Muscle of arm (tissue), 12 donors: ENCODE results near the gene CRYGA. TPM values are rescaled to one million over a fixed set of nuclear protein-coding genes. Genes with fewer than 3 reads are reported as not detected.
"Not testable (repeated sequence)": the region's sequence is repeated elsewhere in the genome, so short reads cannot be mapped to it uniquely, and the experiment has no call there.

Source experiments
- DNase-seq: peaks from one replicate; pipeline ENCODE4 v3.0.0-alpha.2; 2013
- polyA plus RNA-seq, 12 donors: library from polyadenylated mRNA; unstranded; fragments of 120-200 nt; gene quantifications; one replicate each; pipeline ENCODE4 v1.2.1, GENCODE V29; 2013; ENCODE audit not compliant: insufficient read length in 12 of 12

Gene CRYGA
- polyA plus RNA-seq, 12 donors, result not detected

DNA sequence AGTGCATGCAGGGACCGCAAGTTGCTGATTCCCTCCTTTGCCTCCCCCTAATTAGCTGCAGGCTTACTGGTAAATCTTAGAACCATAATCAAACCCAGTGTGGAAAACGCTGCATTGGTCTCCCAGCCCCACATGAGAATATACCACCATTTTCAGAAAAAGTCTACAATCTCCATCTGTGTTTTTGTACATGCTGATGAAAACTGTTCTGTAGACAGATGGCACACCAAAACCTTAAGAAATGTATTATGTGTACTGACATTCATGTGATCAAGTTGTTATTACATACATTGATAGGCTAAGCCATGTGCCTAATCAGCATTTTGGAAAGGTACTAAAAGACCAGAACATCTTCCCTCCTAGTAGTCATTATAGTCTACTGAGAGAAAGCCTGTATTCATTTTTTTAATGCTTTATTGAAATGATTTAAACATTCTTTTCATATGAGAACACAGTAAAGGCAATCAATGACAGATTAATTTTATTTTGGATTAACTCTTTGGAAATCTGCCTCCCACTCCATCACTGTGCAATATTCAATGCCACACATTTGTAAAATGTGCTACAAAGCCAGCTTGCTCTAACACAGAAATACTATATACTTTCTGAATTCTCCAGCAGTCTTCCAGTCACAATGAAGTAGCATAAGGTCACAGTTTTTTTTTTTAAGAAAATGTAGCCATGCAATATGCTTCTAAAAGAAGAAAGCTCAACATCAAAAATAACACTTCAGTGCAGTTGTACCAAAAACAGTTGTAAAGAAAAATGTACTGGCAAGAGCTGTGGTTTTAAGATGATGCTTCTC lies 1.8 kb upstream of the CRYGA start:
- DNase-seq, result no peak

DNA sequence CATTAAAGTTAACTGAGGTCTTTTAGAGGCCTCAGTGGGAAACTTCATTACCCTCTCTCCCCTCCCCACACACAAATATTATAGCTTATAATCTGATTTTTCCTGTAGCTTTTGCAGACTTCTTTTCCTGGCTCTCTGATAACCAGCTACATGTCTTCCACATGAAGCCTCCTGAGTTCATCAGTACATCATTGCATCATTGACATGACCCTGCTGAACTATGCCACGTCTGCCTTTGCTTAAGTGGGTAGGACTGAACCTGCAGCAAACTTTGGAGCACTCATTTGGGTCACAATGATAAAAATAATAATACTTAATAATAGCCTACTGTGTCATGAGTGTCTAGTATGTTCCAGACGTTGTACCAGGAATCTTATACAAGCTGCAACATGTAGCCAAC lies 7.0 kb downstream of the CRYGA start:
- no peak for DNase-seq

DNA sequence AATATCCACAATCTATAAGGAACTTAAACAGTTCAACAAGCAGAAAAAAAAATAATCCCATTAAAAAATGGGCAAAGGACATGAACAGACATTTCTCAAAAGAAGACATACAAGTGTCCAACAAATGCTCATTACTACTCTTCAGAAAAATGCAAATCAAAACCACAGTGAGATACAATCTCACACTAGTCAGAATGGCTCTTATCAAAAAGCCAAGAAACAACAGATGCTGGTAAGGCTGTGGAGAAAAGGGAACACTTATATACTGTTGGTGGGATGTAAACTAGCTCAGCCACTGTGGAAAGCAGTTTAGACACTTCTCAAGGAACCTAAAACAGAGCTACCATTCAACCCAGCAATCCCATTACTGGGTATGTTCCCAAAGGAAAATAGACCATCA lies 10.2 kb downstream of the CRYGA start:
- DNase-seq, result no peak

DNA sequence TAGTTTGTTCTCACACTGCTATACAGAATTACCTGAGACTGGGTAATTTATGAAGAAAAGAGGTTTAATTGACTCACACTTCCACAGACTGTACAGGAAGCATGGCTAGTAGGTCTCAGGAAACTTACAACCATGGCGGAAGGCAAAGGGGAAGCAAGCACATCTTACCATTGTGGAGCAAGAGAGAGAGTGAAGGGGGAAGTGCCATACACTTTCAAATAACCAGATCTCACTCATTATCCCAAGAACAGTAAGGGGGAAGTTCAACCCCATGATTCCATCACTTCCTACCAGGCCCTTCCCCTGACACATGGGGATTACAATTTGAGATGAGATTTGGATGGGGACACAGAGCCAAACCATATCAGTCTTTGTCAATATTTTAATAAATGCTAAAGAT lies 12.4 kb downstream of the CRYGA start:
- DNase-seq, result no peak

GRCh38 chr2:208150094-208150493 lies 13.3 kb downstream of the CRYGA start:
- DNase-seq, result no peak

DNA sequence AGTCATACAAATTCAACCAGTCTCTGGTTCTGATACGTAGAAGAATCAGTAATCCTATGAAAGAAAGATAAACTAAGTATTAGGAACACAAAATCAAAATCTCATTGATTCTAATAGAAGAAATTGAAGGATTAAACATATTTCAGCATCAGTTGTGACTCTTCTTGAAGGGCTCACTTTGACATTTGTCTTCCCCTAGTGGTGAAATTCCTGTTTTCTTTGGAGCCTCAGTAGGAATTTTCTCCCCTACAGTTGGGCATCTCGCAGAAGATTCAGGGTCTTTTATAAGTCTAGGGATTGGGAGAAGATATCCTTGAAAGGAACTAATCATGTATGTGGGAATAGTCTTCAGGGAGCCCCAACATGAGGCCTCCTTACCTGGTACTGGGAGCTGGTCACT lies 14.6 kb downstream of the CRYGA start:
- DNase-seq, result no peak

GRCh38 chr2:208147759-208148158 lies 15.6 kb downstream of the CRYGA start:
- no peak for DNase-seq

DNA sequence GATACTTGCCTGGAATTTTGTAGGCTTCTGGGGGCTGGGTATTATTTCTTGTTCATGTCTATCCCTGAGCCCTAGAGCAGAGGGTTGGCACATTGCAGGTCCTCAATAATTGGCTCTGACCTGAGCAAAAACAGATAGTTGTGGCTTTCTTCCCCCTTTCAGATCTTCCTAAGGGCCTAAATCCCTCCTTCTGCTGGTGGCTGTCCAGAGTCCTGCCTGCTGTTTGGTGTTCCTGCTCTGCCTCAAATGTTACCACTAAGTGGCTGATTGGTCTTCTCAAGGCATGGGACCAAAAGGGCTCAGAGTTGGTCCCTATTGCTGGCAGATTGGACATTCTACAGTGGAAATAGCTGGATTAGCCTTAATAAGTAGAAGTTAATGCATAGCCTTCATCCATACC lies 16.4 kb downstream of the CRYGA start:
- DNase-seq, result no peak

DNA sequence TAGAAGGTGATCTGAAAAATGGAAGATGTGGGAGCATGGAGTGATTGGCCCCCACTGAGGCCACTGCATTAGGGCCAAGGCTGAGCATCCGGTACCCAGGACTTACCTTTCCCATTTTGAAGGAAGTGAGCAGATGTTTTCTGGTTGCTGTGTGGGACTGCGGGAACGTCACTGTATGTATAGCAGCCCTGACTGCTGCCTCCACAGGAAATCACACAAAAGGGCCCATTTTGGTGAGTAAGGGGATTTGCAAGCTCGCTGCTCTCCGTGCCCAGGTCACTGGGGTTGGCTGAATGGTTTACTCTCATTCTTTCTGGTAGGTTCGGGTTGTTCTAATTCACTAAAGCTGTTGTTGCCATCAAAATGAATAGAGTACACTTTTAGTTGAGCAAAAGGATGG lies 17.4 kb downstream of the CRYGA start, which contains the start of gene CRYGB:
Gene CRYGB (minus strand): TSS at position 153 of the 400 bp plus-strand sequence. CDS start 38 bp downstream, at position 115.
- no peak for DNase-seq

- no peak for DNase-seq
These were observed 20.2 kb downstream of the CRYGA start for GRCh38 chr2:208142925-208143799.

GRCh38 chr2:208142240-208142924 lies 21.0 kb downstream of the CRYGA start:
- peak; percentile 25 for DNase-seq

GRCh38 chr2:208139447-208139846 lies 23.9 kb downstream of the CRYGA start:
- no peak for DNase-seq

GRCh38 chr2:208138334-208138733 lies 25.1 kb downstream of the CRYGA start:
- not testable (repeated sequence) for DNase-seq

DNA sequence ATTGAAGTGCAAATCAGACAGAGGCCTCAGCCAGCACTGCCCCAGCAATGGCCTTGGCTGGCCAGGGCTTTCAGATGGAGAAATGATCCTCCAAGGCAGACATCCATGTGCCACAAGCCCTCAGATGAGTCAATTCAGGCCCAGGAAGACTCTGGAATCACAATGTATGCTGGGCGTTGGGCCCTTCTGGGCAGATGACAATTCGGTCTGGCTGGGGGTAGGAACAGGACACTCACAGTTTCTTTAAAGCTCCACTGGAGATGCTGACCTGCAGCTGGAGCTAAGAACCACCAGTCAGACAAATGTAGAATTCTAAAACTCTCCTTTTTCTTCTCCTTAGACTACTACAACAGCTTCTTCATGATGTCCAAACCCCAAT lies 26.7 kb downstream of the CRYGA start:
- no peak for DNase-seq

- no peak for DNase-seq
These were observed 27.3 kb downstream of the CRYGA start for GRCh38 chr2:208135794-208136715.

DNA sequence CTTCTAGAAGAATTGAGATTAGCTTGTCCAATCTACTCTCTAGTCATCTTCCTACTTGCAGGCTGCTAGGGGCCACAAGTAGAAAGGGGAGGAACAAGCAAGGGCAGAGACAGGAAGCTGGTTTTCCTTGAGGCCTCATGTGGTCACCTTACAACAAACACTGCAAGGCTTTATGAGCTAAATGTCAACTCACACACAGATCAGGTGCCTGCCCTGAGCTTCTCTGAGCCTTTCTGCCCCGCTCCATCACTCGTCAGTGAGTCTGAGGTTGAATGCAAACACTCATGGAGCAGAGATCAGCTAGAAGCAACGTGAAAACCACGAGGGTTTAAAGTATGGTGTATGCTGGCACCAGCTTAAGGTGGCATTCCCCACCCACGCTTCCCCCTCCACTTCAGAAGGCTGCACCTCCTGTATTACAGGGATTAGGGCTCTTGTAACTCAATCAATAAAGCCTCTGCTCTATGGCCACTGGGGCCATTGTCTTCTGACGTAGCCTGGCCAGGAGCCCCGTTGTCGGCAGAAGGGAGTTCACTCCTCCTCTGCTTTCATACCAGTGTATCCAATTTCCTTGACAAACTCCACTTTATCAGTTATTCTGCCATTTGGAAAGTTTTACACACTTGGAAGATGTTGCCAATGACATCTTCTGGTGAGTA lies 28.3 kb downstream of the CRYGA start:
- DNase-seq, result no peak

DNA sequence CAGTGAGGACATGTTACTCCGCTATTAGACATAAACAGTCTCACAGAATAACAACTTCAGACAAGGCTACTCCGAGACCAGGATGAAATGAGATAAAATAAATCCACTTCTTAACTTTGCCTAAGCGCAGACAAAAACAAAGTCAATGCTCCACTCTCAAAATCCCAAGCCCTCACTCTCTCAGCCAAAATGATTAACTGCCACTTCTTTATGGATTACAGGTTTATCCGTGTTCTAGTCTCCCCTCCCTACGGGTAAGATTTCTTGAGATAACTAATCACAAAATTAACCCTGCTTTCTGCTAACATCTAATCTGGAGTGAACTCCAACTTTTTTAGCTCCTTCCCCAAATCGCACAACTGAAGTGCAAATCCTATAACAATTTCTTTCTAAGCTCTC lies 32.7 kb downstream of the CRYGA start:
- DNase-seq, result no peak

GRCh38 chr2:208129744-208130711 lies 33.4 kb downstream of the CRYGA start, which contains the start of gene CRYGC:
Gene CRYGC (minus strand): TSS chr2:208129828. CDS start chr2:208129792, 36 bp downstream.
- no peak for DNase-seq

DNA sequence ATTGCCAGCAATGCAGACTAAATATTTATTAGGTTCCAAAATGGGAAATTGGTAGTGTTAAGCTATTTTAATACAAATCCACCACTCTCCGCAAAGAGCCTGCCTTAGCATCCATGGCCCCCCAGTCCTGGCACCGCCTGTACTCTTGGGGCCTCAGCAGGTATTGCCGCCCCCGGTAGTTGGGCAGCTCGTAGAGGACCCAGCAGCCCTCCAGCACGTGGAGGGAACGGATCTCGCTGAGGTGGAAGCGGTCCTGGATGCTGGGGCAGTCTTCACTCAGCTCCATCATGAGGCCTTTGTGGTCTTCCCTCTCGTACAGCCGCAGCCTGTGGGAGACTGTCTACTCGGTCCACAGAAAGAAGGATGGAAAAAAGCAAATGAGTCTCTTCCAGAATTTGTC lies 35.3 kb downstream of the CRYGA start:
- DNase-seq, result no peak
